ENCODE measurements around the gene ATG2A. TPM values are rescaled to one million over a fixed set of nuclear protein-coding genes. Genes with fewer than 3 reads are reported as not detected.

Gene ATG2A
- total and polyA plus RNA-seq, 2 of the 8 experiments (the other 6 are each of a cell fraction or from before 2014, with no cell fraction given): 12.1 to 22.1 TPM

- TF ChIP-seq CHD7 (IDR thresholded peaks at IDR 0.05; ENCODE audit: insufficient replicate concordance, low read length): no peak
- TF ChIP-seq TEAD4 (IDR thresholded peaks at IDR 0.05; ENCODE audit: low read depth, low read length): no peak
- no peak for TF ChIP-seq POLR2AphosphoS5 (IDR thresholded peaks at IDR 0.05; ENCODE audit: low read depth, low read length)
- TF ChIP-seq MAFK (IDR thresholded peaks at IDR 0.05; ENCODE audit: low read depth, low read length): no peak
- no peak for TF ChIP-seq CTCF (IDR thresholded peaks at IDR 0.05; ENCODE audit: control extremely low read depth in 1 of 3, insufficient read depth in 1 of 3, low read depth in 1 of 3, low read length in 3 of 3)
Measured at GRCh38 chr11:64910451-64911093, 6.4 kb downstream of the ATG2A start (continued).
